Astrocyte of the cerebellum (primary cell): Measurements from ENCODE around the gene SLC45A1.
A peak's percentile ranks its signal among the peaks of the same experiment; 100 is the strongest.
"Not testable (repeated sequence)": the region's sequence is repeated elsewhere in the genome, so short reads cannot be mapped to it uniquely, and the experiment has no call there.

ENCODE experiments used
- DNase-seq: peaks from one replicate; pipeline ENCODE4 v3.0.0-alpha.2; 2011; ENCODE audit warnings: low read depth
- H3K4me3 ChIP-seq: 2 replicates; pipeline ENCODE4 v1.5.1; 2011; ENCODE audit warnings: mild to moderate bottlenecking, low read depth, low read length, moderate library complexity
- CTCF ChIP-seq: IDR thresholded peaks from 2 replicates; pipeline ENCODE4 v1.5.1; 2012; ENCODE audit warnings: low read length, low read depth, moderate library complexity, mild to moderate bottlenecking; ENCODE audit errors: missing control alignments
- in situ Hi-C: cut with HindIII; loops from 2 replicates; pipeline ENCODE4 v1.10.0; 2017; ENCODE audit warnings: low sequenced_read_pairs

Gene SLC45A1

GRCh38 chr1:8317647-8318381, at the start of gene SLC45A1:
TSS of gene SLC45A1 (plus strand) at chr1:8318114. CDS start at chr1:8324330, 6,216 bp downstream.
- TF ChIP-seq CTCF: no peak
- H3K4me3 ChIP-seq: peak within 1 kb of the TSS; percentile 56
- in situ Hi-C loops: no loop called here
- no peak for DNase-seq

DNA sequence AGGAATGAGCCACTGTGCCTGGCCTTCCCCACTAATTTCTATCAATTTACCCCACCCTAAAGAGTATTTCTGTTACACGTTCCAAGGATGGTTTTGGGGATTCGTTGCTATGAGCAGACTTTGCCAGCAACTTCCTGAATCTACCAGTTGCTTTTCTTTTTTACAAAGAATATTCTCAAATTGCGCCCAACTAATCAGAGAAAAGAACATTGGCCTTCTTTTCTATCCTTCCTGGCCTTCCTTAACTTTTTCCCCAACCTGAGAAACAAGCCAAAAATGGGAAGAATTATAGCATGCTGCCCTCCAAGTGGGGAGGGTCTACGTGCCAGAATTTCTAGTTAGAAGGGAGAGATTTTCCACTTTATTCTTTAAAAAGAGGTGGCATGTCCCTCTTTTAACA, 44.9 kb upstream of the SLC45A1 start:
- DNase-seq: no peak
- no peak for TF ChIP-seq CTCF
- H3K4me3 ChIP-seq: no peak overlapping the region
- in situ Hi-C loops: no loop called here

GRCh38 chr1:8274352-8274751, 43.6 kb upstream of the SLC45A1 start:
- no peak for TF ChIP-seq CTCF
- DNase-seq: no peak
- H3K4me3 ChIP-seq: no peak overlapping the region
- in situ Hi-C loops: no loop called here

- no peak for DNase-seq
- TF ChIP-seq CTCF: no peak
- in situ Hi-C loops: no loop called here
- no peak overlapping the region for H3K4me3 ChIP-seq
These were observed 41.6 kb upstream of the SLC45A1 start for GRCh38 chr1:8276173-8276914.

DNA sequence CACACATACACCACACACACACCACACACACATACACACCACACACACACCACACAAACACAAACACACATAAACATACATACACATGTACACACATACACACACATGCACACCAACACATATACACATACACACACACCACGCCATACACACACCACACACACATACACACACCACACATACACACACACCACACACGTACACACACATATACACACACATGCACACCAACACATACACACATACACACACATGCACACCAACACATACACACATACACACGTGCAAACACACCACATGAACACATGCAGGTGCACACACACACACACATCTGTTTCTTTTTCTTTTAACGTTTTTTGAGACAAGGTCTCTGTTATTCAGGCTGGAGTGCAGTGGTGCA, 41.0 kb upstream of the SLC45A1 start:
- DNase-seq: no peak
- TF ChIP-seq CTCF: no peak
- in situ Hi-C loops: no loop called here
- H3K4me3 ChIP-seq: no peak overlapping the region

DNA sequence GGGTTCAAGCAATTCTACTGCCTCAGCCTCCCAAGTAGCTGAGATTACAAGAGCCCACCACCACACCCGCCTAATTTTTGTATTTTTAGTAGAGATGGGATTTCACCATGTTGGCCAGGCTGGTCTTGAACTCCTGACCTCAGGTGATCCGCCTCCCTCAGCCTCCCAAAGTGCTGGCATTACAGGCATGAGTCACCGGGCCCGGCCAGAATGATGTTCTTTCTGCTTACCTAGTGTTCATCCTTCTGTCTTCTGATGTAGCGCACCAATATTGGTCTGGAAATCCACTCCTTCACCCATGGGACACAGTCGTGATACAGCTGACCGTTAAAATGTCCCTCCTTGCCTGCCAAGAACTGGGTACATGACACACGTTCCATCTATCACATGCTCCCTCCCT, 39.2 kb upstream of the SLC45A1 start:
- DNase-seq, H3K4me3 ChIP-seq, in situ Hi-C loops: not testable (repeated sequence)
